ENCODE results near the gene KMO.

KMO gene

GRCh38 chr1:241542199-241542907, 10.2 kb downstream of the KMO start:
- no peak for DNase-seq

GRCh38 chr1:241548008-241548407, 15.8 kb downstream of the KMO start:
- no peak for DNase-seq

GRCh38 chr1:241550318-241550717, 18.1 kb downstream of the KMO start:
- DNase-seq, result no peak

DNA sequence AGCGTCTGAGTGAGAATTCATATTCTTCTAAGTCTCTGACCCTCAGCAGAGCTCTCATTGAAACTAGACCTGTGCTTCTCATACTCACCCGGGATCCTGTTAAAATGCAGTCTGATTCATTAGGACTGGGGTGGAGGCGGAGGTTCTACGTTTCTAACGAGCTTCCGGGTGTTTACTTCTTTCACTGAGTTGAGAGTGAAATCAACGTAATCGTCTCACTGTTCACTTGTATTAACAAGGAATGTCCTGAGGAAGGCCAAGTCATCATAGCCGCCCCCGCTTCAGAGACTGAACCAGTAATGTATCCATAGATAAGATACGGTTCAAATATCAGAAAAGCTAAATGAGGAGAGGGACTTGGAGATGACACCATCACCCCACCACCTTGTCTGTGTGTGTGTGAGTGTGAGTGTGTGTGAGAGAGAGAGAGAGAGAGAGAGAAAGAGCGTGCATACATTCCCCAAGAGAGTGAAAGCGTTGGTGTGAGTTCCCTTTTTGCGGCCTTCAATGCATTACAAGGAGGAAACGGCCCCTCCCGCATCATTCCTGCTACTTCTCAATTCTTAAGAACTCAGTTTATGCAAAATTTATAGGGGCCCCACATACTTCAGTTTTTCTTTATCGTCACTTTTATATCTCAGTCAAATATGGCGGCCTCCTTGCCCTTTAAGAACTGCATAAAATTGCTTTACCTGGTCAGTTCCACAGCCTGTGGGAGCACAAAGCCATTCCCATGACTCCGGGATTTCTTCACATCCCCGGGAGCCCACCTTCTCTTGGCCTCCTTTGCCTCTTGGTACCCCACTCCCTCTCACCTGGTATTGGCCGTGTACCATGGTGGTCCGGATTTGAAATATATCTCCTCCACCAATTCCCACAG, 19.8 kb downstream of the KMO start:
- no peak for DNase-seq

DNA sequence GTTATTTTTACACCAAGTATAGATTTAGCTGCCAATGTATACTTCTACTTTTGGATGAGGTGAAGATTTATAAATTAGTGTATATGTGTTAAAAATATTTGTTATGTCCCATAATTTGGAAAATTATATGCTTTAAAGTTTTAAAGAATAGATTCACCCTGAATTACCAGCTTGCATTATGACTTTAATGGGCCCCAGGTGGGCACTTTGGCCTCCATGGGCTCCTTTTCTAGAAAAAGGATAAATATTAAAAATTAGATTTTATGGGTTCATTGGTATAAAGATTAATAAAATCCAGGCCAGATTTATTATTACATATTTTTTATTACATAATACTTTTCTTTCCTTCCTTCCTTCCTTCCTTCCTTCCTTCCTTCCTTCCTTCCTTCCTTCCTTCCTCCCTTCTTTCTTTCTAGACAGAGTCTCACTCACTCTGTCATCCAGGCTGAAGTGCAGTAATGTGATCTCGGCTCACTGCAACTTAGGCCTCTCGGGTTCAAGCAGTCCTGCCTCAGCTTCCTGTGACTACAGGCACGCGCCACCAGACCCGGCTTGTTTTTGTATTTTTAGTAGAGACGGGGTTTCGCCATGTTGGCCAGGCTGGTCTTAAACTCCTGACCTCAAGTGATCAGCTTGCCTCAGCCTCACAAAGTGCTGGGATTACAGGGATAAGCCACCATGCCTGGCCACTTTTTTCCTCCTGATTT, 21.9 kb downstream of the KMO start:
- no peak for DNase-seq

- no peak for DNase-seq
These were observed 23.3 kb downstream of the KMO start for GRCh38 chr1:241555526-241555925.

DNA sequence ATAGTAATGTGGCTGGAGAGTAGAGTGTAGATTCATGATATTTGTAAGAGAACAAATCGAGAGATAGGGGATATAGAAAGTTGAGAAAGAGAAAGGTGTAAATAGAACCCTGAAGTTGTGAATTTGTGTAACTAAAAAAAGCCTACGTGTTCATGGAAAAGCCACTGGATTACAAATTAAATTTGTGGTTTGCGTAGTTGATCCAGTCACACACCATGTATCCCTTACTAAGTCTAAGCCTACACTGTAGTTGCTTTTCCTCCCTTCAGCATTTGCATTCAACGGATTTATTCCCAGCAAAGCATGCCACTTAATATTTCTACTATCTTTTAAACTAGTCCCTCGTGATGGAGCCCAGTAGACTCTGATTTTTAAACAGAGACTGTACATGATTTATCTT, 24.9 kb downstream of the KMO start:
- DNase-seq, result no peak

GRCh38 chr1:241557551-241558193, 25.5 kb downstream of the KMO start:
- no peak for DNase-seq

GRCh38 chr1:241560146-241560848, 28.1 kb downstream of the KMO start:
- DNase-seq, result no peak

- DNase-seq, result no peak
These were observed 28.6 kb downstream of the KMO start for GRCh38 chr1:241560849-241561187.

DNA sequence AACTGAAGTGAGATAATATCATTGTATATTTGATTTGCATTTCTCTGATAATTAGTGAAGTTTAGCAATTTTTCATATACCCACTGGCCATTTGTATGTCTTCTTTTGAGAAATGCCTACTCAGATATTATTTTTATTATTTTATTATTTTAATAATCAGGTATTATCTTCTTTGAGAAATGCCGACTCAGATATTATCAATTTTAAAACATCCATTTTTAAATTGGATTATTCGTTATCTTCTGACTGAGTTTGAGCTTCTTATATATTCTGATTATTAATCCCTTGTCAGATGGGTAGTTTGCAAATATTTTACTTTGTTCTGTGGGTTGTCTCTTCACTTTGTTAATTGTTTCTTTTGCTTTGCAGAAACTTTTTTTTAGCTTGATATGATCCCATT, 37.7 kb downstream of the KMO start:
- DNase-seq, result no peak

GRCh38 chr1:241574154-241574553, 42.0 kb downstream of the KMO start:
- DNase-seq, result no peak

GRCh38 chr1:241579434-241579833, 47.3 kb downstream of the KMO start:
- DNase-seq, result no peak

DNA sequence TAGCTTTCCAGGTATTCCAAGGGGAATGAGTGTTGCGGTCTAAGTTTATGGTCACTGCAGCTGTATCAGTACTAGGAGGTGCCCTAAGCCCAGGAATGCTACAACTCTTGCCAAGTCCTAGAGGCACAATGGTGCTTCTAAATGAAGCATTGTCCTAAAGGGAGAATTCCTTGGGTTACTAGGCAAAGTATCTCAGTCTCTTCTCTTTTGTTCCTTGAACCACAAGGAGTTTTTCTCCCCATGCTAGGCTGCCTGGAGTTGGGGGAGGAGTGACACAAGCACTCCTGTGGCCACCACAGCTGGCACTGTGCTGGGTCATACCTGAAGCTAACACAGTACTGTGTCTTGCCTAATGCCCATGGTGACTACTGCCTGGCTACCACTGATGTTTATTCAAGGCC, 50.7 kb downstream of the KMO start:
- DNase-seq, result no peak

GRCh38 chr1:241586905-241587512, 54.8 kb downstream of the KMO start:
- no peak for DNase-seq

GRCh38 chr1:241589521-241589920, 57.3 kb downstream of the KMO start:
- no peak for DNase-seq

GRCh38 chr1:241590719-241591118, 58.5 kb downstream of the KMO start:
- no peak for DNase-seq

- DNase-seq, result no peak
These were observed 59.1 kb downstream of the KMO start for GRCh38 chr1:241591317-241591716.

DNA sequence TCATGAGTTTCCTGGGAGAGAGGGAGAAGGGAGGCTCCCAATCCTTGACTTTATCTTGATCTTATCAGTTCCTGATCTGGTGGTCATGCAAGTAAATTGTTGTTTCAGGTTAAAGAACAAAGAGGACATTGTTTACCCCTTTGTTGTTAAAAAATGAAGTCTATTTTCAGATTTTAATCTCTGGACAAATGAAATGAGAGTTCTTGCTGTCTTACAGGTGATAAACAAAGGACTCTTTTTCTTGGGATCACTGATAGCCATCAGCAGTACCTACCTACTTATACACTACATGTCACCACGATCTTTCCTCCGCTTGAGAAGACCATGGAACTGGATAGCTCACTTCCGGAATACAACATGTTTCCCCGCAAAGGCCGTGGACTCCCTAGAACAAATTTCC, 59.6 kb downstream of the KMO start:
- DNase-seq, result no peak

- DNase-seq, result no peak
These were observed 60.2 kb downstream of the KMO start for GRCh38 chr1:241592273-241592958.

GRCh38 chr1:241593186-241593585, 61.0 kb downstream of the KMO start:
- DNase-seq, result no peak

DNA sequence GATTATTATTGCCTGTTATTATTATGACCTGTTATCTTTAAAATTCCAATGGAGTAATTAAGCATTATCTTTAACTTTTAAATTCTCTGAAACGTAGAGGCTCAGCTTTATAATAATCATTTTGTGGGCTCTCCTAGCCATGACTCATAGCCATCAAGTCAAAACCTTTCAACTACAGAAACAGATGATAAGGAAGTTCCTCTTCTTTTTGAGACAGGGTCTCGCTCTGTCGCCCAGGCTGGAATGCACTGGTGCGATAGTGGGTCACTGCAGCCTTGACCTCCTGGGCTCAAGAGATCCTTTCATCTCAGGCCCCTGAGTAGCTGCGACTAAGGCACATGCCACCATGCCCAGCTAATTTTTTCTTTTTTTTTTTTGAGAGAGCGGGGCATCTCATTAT, 64.5 kb downstream of the KMO start:
- no peak for DNase-seq
